ENCODE data around the gene TCF15.
A peak's percentile ranks its signal among the peaks of the same experiment; 100 is the strongest.

Gene TCF15

DNA sequence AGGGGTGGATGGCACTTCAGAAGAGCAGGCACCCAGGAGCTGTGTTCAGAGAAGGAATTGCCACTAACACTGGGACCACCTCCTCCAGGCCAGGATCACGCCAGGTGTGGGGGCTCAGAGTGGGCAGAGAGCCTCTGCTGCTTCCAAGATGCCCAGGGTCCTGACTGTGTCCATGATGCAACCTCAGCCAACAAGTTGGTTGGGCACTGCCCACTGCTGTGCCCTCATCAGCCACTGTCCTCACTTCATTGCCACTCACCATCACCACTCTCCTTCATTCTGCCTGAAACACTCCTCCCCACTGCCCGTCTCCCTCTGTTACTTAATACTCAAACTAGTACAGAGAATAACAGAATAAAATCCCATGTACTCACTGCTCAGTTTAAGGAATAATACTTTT is 16.5 kb upstream of the TCF15 start:
- no peaks in the 10 kb centered on the region for H3K27me3 ChIP-seq (replicated peaks)

DNA sequence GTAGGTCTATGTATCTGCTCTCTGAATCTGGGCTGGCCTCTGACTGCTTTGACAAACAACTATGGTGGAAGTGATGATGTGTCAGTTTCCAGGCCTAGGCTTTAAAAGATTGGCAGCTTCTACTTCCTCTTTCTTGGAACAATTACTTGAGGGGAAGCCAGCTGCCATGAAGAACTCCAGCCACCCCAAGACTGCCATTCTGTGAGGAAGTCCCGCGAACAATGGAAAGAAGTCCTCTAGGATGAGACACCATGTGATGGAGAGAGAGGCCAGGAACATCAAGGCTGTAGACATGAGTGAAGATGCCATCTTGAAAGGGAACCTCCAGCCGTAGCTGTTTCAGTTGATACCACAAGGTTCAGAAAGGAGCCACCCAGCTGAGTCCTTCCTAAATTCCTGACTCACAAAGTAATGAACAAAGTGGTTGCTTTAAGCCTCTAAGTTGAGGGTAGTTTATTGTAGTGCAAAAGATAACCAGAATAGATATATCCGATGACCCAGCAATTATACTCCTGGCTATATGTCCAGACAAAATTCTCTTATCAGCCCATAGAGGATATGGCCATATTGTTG is 15.3 kb upstream of the TCF15 start:
- Histone ChIP-seq H3K27ac (no peak overlapping the region), H3K36me3 (replicated peaks) (no peaks in the 10 kb centered on the region), H3K27me3 (replicated peaks) (no peaks in the 10 kb centered on the region), H3K4me3 (ENCODE audit: low read depth, low read length) (no peak overlapping the region)
- DNase-seq, result no peak
- TF ChIP-seq, protein P1, sequence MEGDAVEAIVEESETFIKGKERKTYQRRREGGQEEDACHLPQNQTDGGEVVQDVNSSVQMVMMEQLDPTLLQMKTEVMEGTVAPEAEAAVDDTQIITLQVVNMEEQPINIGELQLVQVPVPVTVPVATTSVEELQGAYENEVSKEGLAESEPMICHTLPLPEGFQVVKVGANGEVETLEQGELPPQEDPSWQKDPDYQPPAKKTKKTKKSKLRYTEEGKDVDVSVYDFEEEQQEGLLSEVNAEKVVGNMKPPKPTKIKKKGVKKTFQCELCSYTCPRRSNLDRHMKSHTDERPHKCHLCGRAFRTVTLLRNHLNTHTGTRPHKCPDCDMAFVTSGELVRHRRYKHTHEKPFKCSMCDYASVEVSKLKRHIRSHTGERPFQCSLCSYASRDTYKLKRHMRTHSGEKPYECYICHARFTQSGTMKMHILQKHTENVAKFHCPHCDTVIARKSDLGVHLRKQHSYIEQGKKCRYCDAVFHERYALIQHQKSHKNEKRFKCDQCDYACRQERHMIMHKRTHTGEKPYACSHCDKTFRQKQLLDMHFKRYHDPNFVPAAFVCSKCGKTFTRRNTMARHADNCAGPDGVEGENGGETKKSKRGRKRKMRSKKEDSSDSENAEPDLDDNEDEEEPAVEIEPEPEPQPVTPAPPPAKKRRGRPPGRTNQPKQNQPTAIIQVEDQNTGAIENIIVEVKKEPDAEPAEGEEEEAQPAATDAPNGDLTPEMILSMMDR (IDR thresholded peaks at IDR 0.05; ENCODE audit: low read depth, low read length, missing control alignments), result no peak
- in situ Hi-C loops (cut with HindIII; ENCODE audit: low pct_ligation_motif_present, low sequenced_read_pairs), result no loop called here

More for the DNA sequence above, 16.5 kb upstream of the TCF15 start:
- Histone ChIP-seq H3K27ac (no peak overlapping the region), H3K4me3 (ENCODE audit: low read depth, low read length) (no peak overlapping the region), H3K36me3 (replicated peaks) (no peaks in the 10 kb centered on the region)
- in situ Hi-C loops (cut with HindIII; ENCODE audit: low pct_ligation_motif_present, low sequenced_read_pairs), result no loop called here
- no peak for DNase-seq
- TF ChIP-seq, protein P1 (IDR thresholded peaks at IDR 0.05; ENCODE audit: low read depth, low read length, missing control alignments), result no peak

DNA sequence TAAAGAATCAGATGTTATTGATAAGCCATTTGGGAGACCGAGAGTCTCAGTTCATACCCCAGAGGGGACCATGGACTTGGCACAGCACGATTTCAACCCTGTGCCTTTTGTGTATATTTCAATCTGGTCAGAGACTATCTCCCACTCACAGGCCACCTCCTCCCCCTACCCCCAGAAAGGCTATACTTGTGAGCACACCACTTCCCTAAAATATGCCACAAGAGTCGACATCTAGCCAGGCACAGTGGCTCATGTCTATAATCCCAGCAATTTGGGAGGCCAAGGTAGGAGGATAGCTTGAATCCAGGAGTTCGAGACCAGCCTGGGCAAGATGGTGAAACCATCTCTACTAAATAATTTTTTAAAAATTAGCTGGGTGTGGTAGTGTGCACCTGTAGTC is 13.6 kb upstream of the TCF15 start:
- H3K27me3 ChIP-seq (replicated peaks), result no peaks in the 10 kb centered on the region
- no peaks in the 10 kb centered on the region for H3K36me3 ChIP-seq (replicated peaks)
- DNase-seq, result no peak
- no peak overlapping the region for H3K27ac ChIP-seq
- TF ChIP-seq, protein P1 (IDR thresholded peaks at IDR 0.05; ENCODE audit: low read depth, low read length, missing control alignments), result no peak
- in situ Hi-C loops (cut with HindIII; ENCODE audit: low pct_ligation_motif_present, low sequenced_read_pairs), result no loop called here
- H3K4me3 ChIP-seq (ENCODE audit: low read depth, low read length), result no peak overlapping the region

DNA sequence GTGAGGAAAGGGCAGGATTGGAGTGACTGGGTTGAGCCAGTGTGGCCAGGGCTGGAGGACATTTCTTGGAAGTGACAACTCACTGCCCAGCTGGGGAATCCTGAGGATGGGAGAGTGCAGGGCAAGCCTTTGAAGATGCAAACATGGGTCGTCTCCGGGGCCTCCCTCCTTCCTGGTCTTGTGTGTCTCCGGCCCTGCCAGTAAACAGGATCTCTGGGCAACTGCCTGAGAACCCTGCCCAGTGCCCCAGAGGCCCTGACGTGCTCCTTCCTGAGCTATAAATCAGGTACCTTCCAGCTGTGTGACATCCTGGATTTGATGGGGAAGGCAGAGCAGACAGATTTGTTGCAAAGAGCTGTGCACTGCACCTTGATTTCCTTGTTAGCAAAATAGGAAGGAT is 12.9 kb upstream of the TCF15 start:
- no peak overlapping the region for H3K4me3 ChIP-seq (ENCODE audit: low read depth, low read length)
- no peaks in the 10 kb centered on the region for H3K27me3 ChIP-seq (replicated peaks)
- TF ChIP-seq, protein P1 (IDR thresholded peaks at IDR 0.05; ENCODE audit: low read depth, low read length, missing control alignments), result no peak
- in situ Hi-C loops (cut with HindIII; ENCODE audit: low pct_ligation_motif_present, low sequenced_read_pairs), result no loop called here
- H3K36me3 ChIP-seq (replicated peaks), result no peaks in the 10 kb centered on the region
- no peak overlapping the region for H3K27ac ChIP-seq
- no peak for DNase-seq

DNA sequence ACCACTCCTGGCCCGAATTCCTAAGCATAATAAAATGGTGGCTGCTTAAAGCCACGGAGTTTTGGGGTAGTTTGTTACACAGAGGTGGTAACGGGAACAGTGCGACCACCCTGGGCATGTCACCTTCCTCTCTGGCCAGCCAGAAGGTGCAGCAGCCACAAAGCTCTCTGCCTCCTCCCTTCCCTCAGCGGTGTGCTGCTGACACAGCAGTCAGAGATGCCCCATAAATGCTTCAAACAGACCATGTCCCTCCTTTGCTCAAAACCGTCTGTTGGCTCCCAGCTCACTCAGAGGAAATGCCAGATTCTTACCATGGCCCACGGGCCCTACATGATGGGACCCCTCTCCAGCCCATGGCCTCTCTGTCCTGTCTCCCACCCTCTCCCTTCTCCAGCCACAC is 12.1 kb upstream of the TCF15 start:
- H3K36me3 ChIP-seq (replicated peaks), result no peaks in the 10 kb centered on the region
- H3K27ac ChIP-seq, result no peak overlapping the region
- no peak for DNase-seq
- TF ChIP-seq, protein P1 (IDR thresholded peaks at IDR 0.05; ENCODE audit: low read depth, low read length, missing control alignments), result no peak
- H3K4me3 ChIP-seq (ENCODE audit: low read depth, low read length), result no peak overlapping the region
- in situ Hi-C loops (cut with HindIII; ENCODE audit: low pct_ligation_motif_present, low sequenced_read_pairs), result no loop called here
- H3K27me3 ChIP-seq (replicated peaks), result no peaks in the 10 kb centered on the region

DNA sequence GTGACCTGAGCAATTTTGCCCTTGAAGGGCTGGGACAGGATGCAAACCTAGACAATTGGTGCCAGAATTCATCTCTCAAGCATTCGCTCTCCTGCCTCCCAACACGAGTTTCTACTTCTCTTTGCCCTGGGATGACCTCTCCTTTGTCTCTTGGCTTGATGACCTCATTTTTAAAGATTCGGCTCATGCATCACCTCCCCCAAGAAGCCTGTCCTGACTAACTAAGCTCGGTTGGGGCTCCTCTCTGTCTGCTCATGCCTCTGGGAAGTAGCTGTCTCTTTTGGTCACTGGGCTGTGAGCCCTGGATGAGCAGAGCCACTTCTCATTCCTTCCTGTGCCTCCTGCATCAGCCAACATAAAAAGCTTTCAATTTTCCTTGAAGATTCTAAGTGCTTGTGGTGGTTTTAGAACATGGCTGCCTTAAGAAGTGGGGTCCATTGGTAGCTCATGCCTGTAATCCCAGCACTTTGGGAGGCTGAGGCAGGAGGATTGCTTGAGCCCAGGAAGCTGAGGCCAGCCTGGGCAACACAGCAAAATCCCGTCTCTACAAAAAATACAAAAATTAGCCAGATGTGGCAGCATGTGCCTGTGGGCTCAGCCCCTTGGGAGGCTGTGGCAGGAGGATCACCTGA is 11.1 kb upstream of the TCF15 start:
- DNase-seq, result peak; percentile 27
- in situ Hi-C loops (cut with HindIII; ENCODE audit: low pct_ligation_motif_present, low sequenced_read_pairs), result no loop called here
- TF ChIP-seq, protein P1 (IDR thresholded peaks at IDR 0.05; ENCODE audit: low read depth, low read length, missing control alignments), result no peak
- H3K4me3 ChIP-seq (ENCODE audit: low read depth, low read length), result no peak overlapping the region
- no peaks in the 10 kb centered on the region for H3K36me3 ChIP-seq (replicated peaks)
- no peak overlapping the region for H3K27ac ChIP-seq
- H3K27me3 ChIP-seq (replicated peaks), result no peaks in the 10 kb centered on the region

Measured in brain microvascular endothelial cell (primary cell).